Spleen (tissue), 7 donors: ENCODE measurements around the gene C1GALT1C1.

Source experiments
- POLR2A ChIP-seq, 3 donors: fragments of 450-650 bp; IDR thresholded peaks; one replicate each; pipeline ENCODE4 v1.5.1; 2017; ENCODE audit warnings: antibody characterized with exemption in 3 of 3, mild to moderate bottlenecking in 1 of 3
- TF ChIP-seq, protein P1 (sequence below), 11 experiments: fragments of 200-600 bp in 7 of 11; fragments of 450-650 bp in 4 of 11; sonication (generic) in 4 of 11; IDR thresholded peaks in 8 of 11; conservative IDR thresholded peaks in 3 of 11; 1 replicate in 7 of 11; 2 replicates in 4 of 11; pipeline versions ENCODE4 v1.4.0 to v1.8.0; 2016 to 2021; ENCODE audit warnings: antibody characterized with exemption in 11 of 11, inconsistent platforms in 4 of 11, mild to moderate bottlenecking in 1 of 11
- donor health status: DM: no; HTN: no; CAD: no; lungs with moderate emphysema.
- donor health status: DM: no; HTN: no; CAD: no.
- donor health status: DM: no; HTN: no; CAD: no.

DNA sequence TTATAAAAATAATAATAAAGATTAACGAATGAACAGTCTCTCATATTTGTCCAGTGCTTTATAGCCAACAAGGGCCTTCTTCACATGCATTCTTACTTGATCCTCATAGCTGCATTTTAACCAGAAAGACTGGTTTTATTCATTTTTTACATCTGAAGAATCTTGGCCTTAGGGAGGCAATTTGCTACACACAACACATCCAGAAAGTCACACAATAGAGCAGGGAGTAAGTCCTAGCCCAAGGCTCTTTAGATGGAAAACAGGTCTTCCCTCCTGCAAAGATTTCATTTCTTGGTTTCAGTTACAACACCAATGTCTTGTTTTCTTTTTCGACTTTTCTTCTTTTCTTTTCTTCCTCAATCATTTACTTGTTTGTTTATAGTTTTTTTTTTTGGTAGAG, 13.0 kb upstream of the C1GALT1C1 start:
- TF ChIP-seq, protein P1, sequence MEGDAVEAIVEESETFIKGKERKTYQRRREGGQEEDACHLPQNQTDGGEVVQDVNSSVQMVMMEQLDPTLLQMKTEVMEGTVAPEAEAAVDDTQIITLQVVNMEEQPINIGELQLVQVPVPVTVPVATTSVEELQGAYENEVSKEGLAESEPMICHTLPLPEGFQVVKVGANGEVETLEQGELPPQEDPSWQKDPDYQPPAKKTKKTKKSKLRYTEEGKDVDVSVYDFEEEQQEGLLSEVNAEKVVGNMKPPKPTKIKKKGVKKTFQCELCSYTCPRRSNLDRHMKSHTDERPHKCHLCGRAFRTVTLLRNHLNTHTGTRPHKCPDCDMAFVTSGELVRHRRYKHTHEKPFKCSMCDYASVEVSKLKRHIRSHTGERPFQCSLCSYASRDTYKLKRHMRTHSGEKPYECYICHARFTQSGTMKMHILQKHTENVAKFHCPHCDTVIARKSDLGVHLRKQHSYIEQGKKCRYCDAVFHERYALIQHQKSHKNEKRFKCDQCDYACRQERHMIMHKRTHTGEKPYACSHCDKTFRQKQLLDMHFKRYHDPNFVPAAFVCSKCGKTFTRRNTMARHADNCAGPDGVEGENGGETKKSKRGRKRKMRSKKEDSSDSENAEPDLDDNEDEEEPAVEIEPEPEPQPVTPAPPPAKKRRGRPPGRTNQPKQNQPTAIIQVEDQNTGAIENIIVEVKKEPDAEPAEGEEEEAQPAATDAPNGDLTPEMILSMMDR (IDR thresholded peaks at IDR 0.05 in 8 of 11, conservative IDR thresholded peaks at IDR 0.05 in 3 of 11), result no peak
- no peak for TF ChIP-seq POLR2A (IDR thresholded peaks at IDR 0.05)
